HEK293 (cell line): ENCODE measurements around the gene PSMD6.

Experiments
- CTCF ChIA-PET: fragments of 350-600 bp; formaldehyde crosslinking; extraction: SDS; loops from one replicate; lab custom pipeline; 2021; ENCODE audit warnings: antibody characterized with exemption; lab: Yijun Ruan, JAX
- POLR2A ChIA-PET: fragments of 300-600 bp; formaldehyde crosslinking; extraction: SDS; loops from one replicate; lab custom pipeline; 2020; ENCODE audit warnings: antibody characterized with exemption, inconsistent platforms; lab: Yijun Ruan, JAX
- H3K27ac ChIP-seq: fragments of 200-500 bp; sonication (Bioruptor generic); 2 replicates; pipeline ENCODE4 v1.5.1; 2014; ENCODE audit warnings: low read depth, low read length, control low read depth, inconsistent platforms; ENCODE audit errors: extremely low read depth
- H3K36me3 ChIP-seq, 2 experiments: fragments of 200-500 bp in 1 of 2; sonication (Bioruptor generic) in 1 of 2; 1 replicate in 1 of 2; 2 replicates in 1 of 2; pipeline ENCODE4 v1.5.1; 2014 to 2017; ENCODE audit warnings: inconsistent platforms in 2 of 2, low read length in 2 of 2; ENCODE audit not compliant: control insufficient read depth in 2 of 2, insufficient read depth in 1 of 2
- H3K4me1 ChIP-seq: fragments of 200-500 bp; sonication (Bioruptor generic); 2 replicates; pipeline ENCODE4 v1.5.1; 2014; ENCODE audit warnings: mild to moderate bottlenecking, low read length, inconsistent platforms; ENCODE audit not compliant: control insufficient read depth, insufficient read depth
- H3K4me3 ChIP-seq: 2 replicates; pipeline ENCODE4 v1.5.1; 2011; ENCODE audit warnings: low read depth, mild to moderate bottlenecking, control low read depth, low read length, moderate library complexity
- H3K9me3 ChIP-seq: fragments of 200-500 bp; sonication (Bioruptor generic); 2 replicates; pipeline ENCODE4 v1.5.1; 2014; ENCODE audit warnings: low read depth, low read length, inconsistent platforms; ENCODE audit not compliant: control insufficient read depth, insufficient read depth
- CTCF ChIP-seq: fragments of 450-650 bp; formaldehyde crosslinking; IDR thresholded peaks from 2 replicates; pipeline ENCODE4 v1.5.1; 2016; ENCODE audit warnings: missing biosample characterization, missing genetic modification characterization
- ELK4 ChIP-seq: IDR thresholded peaks from 2 replicates; pipeline ENCODE4 v1.6.1; 2011; ENCODE audit warnings: mild to moderate bottlenecking, low read depth, low read length, borderline replicate concordance
- GLI2 ChIP-seq: fragments of 450-650 bp; formaldehyde crosslinking; IDR thresholded peaks from 2 replicates; pipeline ENCODE4; 2017; ENCODE audit warnings: missing biosample characterization, missing genetic modification characterization, low read depth, borderline replicate concordance
- GLI4 ChIP-seq: fragments of 450-650 bp; formaldehyde crosslinking; IDR thresholded peaks from 2 replicates; pipeline ENCODE4 v1.5.1; 2016; ENCODE audit warnings: missing biosample characterization, missing genetic modification characterization
- GLIS1 ChIP-seq: fragments of 450-650 bp; formaldehyde crosslinking; IDR thresholded peaks from 2 replicates; pipeline ENCODE4 v1.5.1; 2016; ENCODE audit warnings: missing biosample characterization, missing genetic modification characterization
- HOXC10 ChIP-seq: sonication (generic); formaldehyde crosslinking; IDR thresholded peaks from 2 replicates; pipeline ENCODE4 v1.8.1; 2023; ENCODE audit warnings: mild to moderate bottlenecking, missing genetic modification reagents
- IKZF3 ChIP-seq: fragments of 450-650 bp; IDR thresholded peaks from 2 replicates; pipeline ENCODE4 v1.5.0; 2018; ENCODE audit warnings: missing biosample characterization, mild to moderate bottlenecking, missing genetic modification characterization, moderate library complexity
- SALL2 ChIP-seq: fragments of 450-650 bp; formaldehyde crosslinking; IDR thresholded peaks from 2 replicates; pipeline ENCODE4 v1.5.0; 2017; ENCODE audit warnings: missing biosample characterization, mild to moderate bottlenecking, missing genetic modification characterization, borderline replicate concordance
- ZFP3 ChIP-seq: fragments of 450-650 bp; formaldehyde crosslinking; IDR thresholded peaks from 2 replicates; pipeline ENCODE4 v1.5.1; 2016; ENCODE audit warnings: low read depth, missing biosample characterization, missing genetic modification characterization
- ZNF202 ChIP-seq: fragments of 450-650 bp; formaldehyde crosslinking; IDR thresholded peaks from 2 replicates; pipeline ENCODE4 v1.5.1; 2016; ENCODE audit warnings: missing biosample characterization, missing genetic modification characterization, borderline replicate concordance
- ZNF239 ChIP-seq: fragments of 450-650 bp; formaldehyde crosslinking; IDR thresholded peaks from 2 replicates; pipeline ENCODE4 v1.5.1; 2016; ENCODE audit warnings: missing biosample characterization, missing genetic modification characterization
- ZNF341 ChIP-seq: fragments of 450-650 bp; formaldehyde crosslinking; IDR thresholded peaks from 2 replicates; pipeline ENCODE4; 2016; ENCODE audit warnings: low read depth, missing biosample characterization, missing genetic modification characterization
- ZNF555 ChIP-seq: fragments of 450-650 bp; formaldehyde crosslinking; conservative IDR thresholded peaks from 2 replicates; pipeline ENCODE4 v1.5.1; 2017; ENCODE audit warnings: missing biosample characterization, mild to moderate bottlenecking, missing genetic modification characterization, inconsistent platforms
- ZNF654 ChIP-seq: fragments of 450-650 bp; formaldehyde crosslinking; IDR thresholded peaks from 2 replicates; pipeline ENCODE4 v1.5.1; 2016; ENCODE audit warnings: low read depth, missing biosample characterization, missing genetic modification characterization
- ZNF658 ChIP-seq: fragments of 450-650 bp; formaldehyde crosslinking; IDR thresholded peaks from 2 replicates; pipeline ENCODE4; 2016; ENCODE audit warnings: missing biosample characterization, missing genetic modification characterization
- ZNF660 ChIP-seq: fragments of 450-650 bp; IDR thresholded peaks from 2 replicates; pipeline ENCODE4 v1.5.1; 2018; ENCODE audit warnings: missing biosample characterization, mild to moderate bottlenecking, missing genetic modification characterization
- ZNF677 ChIP-seq: fragments of 450-650 bp; IDR thresholded peaks from 2 replicates; pipeline ENCODE4 v1.5.0; 2018; ENCODE audit warnings: missing biosample characterization, mild to moderate bottlenecking, missing genetic modification characterization, moderate library complexity
- ZNF830 ChIP-seq: fragments of 450-650 bp; IDR thresholded peaks from 2 replicates; pipeline ENCODE4 v1.5.0; 2018; ENCODE audit warnings: missing biosample characterization, missing genetic modification characterization, low read depth, mild to moderate bottlenecking, moderate library complexity
- ZSCAN30 ChIP-seq: fragments of 450-650 bp; IDR thresholded peaks from 2 replicates; pipeline ENCODE4 v1.5.1; 2018; ENCODE audit warnings: missing biosample characterization, mild to moderate bottlenecking, missing genetic modification characterization, moderate library complexity
- ZXDB ChIP-seq: fragments of 450-650 bp; formaldehyde crosslinking; IDR thresholded peaks from 2 replicates; pipeline ENCODE4 v1.5.1; 2016; ENCODE audit warnings: missing biosample characterization, missing genetic modification characterization
- TF ChIP-seq, protein P1 (sequence below): fragments of 450-650 bp; formaldehyde crosslinking; IDR thresholded peaks from 2 replicates; pipeline ENCODE4 v1.5.1; 2016; ENCODE audit warnings: missing biosample characterization, missing genetic modification characterization
- TF ChIP-seq, protein P2 (sequence below): fragments of 450-650 bp; formaldehyde crosslinking; IDR thresholded peaks from 2 replicates; pipeline ENCODE4 v1.5.1; 2016; ENCODE audit warnings: missing biosample characterization, missing genetic modification characterization

Gene PSMD6

DNA sequence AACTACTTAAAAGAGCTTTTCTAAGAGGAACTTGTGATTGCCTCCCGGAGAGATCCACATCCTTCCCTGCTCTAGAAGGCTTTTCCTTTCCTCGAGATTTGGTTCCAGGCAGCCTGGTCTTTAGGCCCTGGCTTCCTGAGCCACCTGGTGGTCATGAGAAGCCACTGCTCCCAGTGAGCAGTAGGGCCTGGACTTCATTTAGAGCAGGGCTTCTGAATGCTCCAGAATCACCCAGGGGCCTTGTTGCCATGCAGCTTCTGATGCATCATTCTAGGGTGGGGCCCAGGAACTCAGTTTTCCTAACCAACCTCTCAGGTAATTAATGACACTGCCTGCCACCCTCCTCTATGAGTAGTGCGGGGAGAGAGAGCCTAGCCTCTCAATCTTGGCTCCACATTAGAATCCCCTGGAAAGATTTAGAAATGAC is 29.6 kb downstream of the PSMD6 start:
- Histone ChIP-seq H3K4me3 (no peak overlapping the region), H3K27ac (no peak overlapping the region), H3K4me1 (no peaks in the 10 kb centered on the region), H3K36me3 (peaks cover under 1 to 91% of the 10 kb centered on the region in 2 experiments; a peak in 2 of 3 replicates), H3K9me3 (no peaks in the 10 kb centered on the region)
- CTCF ChIA-PET: interaction anchor here (0.5 to 2.7 kb wide), 23 partner anchors 9 to 644 kb away, joined by 3 to 17 read pairs (median 4); no protein-coding TSS in a partner anchor
- peak; percentile 78; the same call in 1 of the 2 replicates for TF ChIP-seq ZSCAN30 (tag by site-specific recombination)
- no peak for TF ChIP-seq ZFP3
- TF ChIP-seq CTCF (tag by site-specific recombination): peak; percentile 36
- peak; percentile 35 for TF ChIP-seq GLIS1 (tag by site-specific recombination)
- TF ChIP-seq ZNF660 (tag by site-specific recombination): 0 out of 2 replicates have a peak, but pooled peaks have one; percentile 62
- TF ChIP-seq ZXDB (tag by site-specific recombination): no peak
- TF ChIP-seq IKZF3 (tag by site-specific recombination): 0 out of 2 replicates have a peak, but pooled peaks have one; percentile 58
- TF ChIP-seq ZNF654: peak; percentile 66
- POLR2A ChIA-PET: interaction anchor here (0.6 kb wide), 2 partner anchors 10 to 144 kb away, joined by 3 to 4 read pairs; no protein-coding TSS in a partner anchor

DNA sequence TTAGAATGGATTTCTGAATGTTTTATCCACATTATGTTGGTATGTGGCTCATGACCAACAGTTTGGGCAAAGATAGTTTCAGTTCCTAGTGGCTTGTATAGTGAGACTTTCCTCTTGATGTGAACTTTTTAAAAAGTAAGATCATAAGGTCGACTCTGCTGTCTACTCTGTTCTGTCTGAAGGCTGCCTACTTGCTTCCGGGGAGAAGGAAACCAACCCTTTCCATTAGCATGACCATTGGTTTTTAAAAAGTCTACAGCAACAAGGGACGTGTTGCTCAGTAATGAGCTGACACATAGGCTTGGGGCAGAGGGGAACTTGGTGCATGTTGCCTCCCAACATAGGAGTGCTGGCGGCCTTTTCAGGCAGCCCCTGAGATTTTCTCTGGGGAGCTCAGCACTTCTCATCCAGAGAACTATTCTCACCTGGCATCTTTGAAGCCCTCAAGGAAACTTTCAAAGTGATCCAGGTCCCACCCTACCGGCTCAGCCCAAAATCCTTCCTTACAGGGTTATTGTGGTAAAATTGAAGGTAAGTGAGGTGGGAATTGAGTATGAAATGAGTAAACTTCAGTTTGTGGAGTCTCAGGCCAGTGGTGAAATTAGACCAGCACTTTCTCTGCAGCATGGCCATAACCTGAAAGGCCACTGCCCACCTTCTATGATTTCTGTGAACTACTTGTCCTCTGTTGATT is 30.6 kb downstream of the PSMD6 start:
- Histone ChIP-seq H3K4me1 (no peaks in the 10 kb centered on the region), H3K4me3 (no peak overlapping the region), H3K27ac (no peak overlapping the region), H3K36me3 (peaks cover 4 to 93% of the 10 kb centered on the region in 2 experiments; a peak in 2 of 3 replicates), H3K9me3 (no peaks in the 10 kb centered on the region)
- POLR2A ChIA-PET: interaction anchor here (0.6 kb wide), 1 partner anchor 9 kb away, joined by 3 read pairs; no protein-coding TSS in a partner anchor
- CTCF ChIA-PET: interaction anchor here (0.5 to 2.7 kb wide), 15 partner anchors 8 to 643 kb away, joined by 3 to 17 read pairs (median 4); no protein-coding TSS in a partner anchor
- TF ChIP-seq, protein P1, sequence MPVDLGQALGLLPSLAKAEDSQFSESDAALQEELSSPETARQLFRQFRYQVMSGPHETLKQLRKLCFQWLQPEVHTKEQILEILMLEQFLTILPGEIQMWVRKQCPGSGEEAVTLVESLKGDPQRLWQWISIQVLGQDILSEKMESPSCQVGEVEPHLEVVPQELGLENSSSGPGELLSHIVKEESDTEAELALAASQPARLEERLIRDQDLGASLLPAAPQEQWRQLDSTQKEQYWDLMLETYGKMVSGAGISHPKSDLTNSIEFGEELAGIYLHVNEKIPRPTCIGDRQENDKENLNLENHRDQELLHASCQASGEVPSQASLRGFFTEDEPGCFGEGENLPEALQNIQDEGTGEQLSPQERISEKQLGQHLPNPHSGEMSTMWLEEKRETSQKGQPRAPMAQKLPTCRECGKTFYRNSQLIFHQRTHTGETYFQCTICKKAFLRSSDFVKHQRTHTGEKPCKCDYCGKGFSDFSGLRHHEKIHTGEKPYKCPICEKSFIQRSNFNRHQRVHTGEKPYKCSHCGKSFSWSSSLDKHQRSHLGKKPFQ (tag by site-specific recombination): no peak
- TF ChIP-seq HOXC10 (no peak), GLI4 (tag by site-specific recombination) (no peak), ZNF677 (no peak)

- H3K36me3 ChIP-seq: peaks cover 4 to 89% of the 10 kb centered on the region in 2 experiments; a peak in 2 of 3 replicates
- H3K9me3 ChIP-seq: no peaks in the 10 kb centered on the region
- ChIA-PET POLR2A (no interaction called here), CTCF (no interaction called here)
- TF ChIP-seq ZNF658: no peak
- TF ChIP-seq ZNF239 (tag by site-specific recombination): peak; percentile 83; the same call in 1 of the 2 replicates
- H3K27ac ChIP-seq: no peak overlapping the region
- H3K4me1 ChIP-seq: no peaks in the 10 kb centered on the region
- no peak overlapping the region for H3K4me3 ChIP-seq
These were observed 31.6 kb downstream of the PSMD6 start for GRCh38 chr3:63991666-63992065.

- H3K36me3 ChIP-seq: peaks cover 4 to 80% of the 10 kb centered on the region in 2 experiments; a peak in 1 of 3 replicates
- POLR2A ChIA-PET: no interaction called here
- CTCF ChIA-PET: interaction anchor here (0.7 to 1.3 kb wide), 2 partner anchors 14 to 18 kb away, joined by 3 to 7 read pairs; no protein-coding TSS in a partner anchor
- no peaks in the 10 kb centered on the region for H3K9me3 ChIP-seq
- H3K27ac ChIP-seq: no peak overlapping the region
- no peak overlapping the region for H3K4me3 ChIP-seq
- no peaks in the 10 kb centered on the region for H3K4me1 ChIP-seq
- TF ChIP-seq ELK4 (no peak), GLI2 (tag by site-specific recombination) (no peak), SALL2 (tag by site-specific recombination) (no peak), ZNF202 (no peak), ZNF341 (tag by site-specific recombination) (no peak), ZNF830 (tag by site-specific recombination) (no peak), ZNF555 (tag by site-specific recombination) (no peak)
- TF ChIP-seq, protein P2, sequence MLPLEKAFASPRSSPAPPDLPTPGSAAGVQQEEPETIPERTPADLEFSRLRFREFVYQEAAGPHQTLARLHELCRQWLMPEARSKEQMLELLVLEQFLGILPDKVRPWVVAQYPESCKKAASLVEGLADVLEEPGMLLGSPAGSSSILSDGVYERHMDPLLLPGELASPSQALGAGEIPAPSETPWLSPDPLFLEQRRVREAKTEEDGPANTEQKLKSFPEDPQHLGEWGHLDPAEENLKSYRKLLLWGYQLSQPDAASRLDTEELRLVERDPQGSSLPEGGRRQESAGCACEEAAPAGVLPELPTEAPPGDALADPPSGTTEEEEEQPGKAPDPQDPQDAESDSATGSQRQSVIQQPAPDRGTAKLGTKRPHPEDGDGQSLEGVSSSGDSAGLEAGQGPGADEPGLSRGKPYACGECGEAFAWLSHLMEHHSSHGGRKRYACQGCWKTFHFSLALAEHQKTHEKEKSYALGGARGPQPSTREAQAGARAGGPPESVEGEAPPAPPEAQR (tag by site-specific recombination): no peak
These were observed 32.6 kb downstream of the PSMD6 start for GRCh38 chr3:63990733-63991132.
